GM19025 (cell line): ENCODE measurements around the gene WNT10A.

Experiments used
- ATAC-seq: cut with Tn5 transposase; IDR thresholded peaks from one replicate; pipeline ENCODE4 v1.9.1; 2021; ENCODE audit warnings: mild to moderate bottlenecking, low read depth, moderate library complexity; ENCODE audit not compliant: unreplicated experiment

Gene WNT10A

GRCh38 chr2:218856896-218857243, 23.8 kb upstream of the WNT10A start:
- ATAC-seq, result no peak

GRCh38 chr2:218857371-218858137, 23.1 kb upstream of the WNT10A start:
- ATAC-seq, result no peak

GRCh38 chr2:218858138-218858445, 22.6 kb upstream of the WNT10A start:
- ATAC-seq, result no peak

GRCh38 chr2:218858671-218859555, 21.7 kb upstream of the WNT10A start:
- ATAC-seq, result no peak

GRCh38 chr2:218859556-218859987, 21.1 kb upstream of the WNT10A start, which contains the start of gene WNT6:
Gene WNT6, plus strand, starts transcription at chr2:218859805. Its CDS starts 233 bp downstream, at chr2:218860038.
- ATAC-seq, result no peak

- ATAC-seq, result no peak
Measured at GRCh38 chr2:218859988-218860831, 20.4 kb upstream of the WNT10A start.

GRCh38 chr2:218860950-218861381, 19.7 kb upstream of the WNT10A start:
- ATAC-seq, result no peak

- ATAC-seq, result no peak
Measured at GRCh38 chr2:218861645-218862318, 18.9 kb upstream of the WNT10A start.

GRCh38 chr2:218863021-218863520, 17.6 kb upstream of the WNT10A start:
- ATAC-seq, result no peak

- no peak for ATAC-seq
Measured at GRCh38 chr2:218865396-218865795, 15.3 kb upstream of the WNT10A start.

- no peak for ATAC-seq
Measured at GRCh38 chr2:218865999-218866398, 14.7 kb upstream of the WNT10A start.

GRCh38 chr2:218867900-218868299, 12.8 kb upstream of the WNT10A start:
- no peak for ATAC-seq

GRCh38 chr2:218869064-218869463, 11.6 kb upstream of the WNT10A start:
- no peak for ATAC-seq

- no peak for ATAC-seq
Measured at GRCh38 chr2:218870984-218871344, 9.7 kb upstream of the WNT10A start.

- ATAC-seq, result no peak
Measured at GRCh38 chr2:218871345-218872302, 9.0 kb upstream of the WNT10A start.

GRCh38 chr2:218872645-218873358, 7.8 kb upstream of the WNT10A start:
- ATAC-seq, result no peak

- ATAC-seq, result no peak
Measured at GRCh38 chr2:218873359-218874194, 7.1 kb upstream of the WNT10A start.
